ENCODE data around the gene UCHL5. TPM values are rescaled to one million over a fixed set of nuclear protein-coding genes. Genes with fewer than 3 reads are reported as not detected.
"Not testable (repeated sequence)": the region's sequence is repeated elsewhere in the genome, so short reads cannot be mapped to it uniquely, and the experiment has no call there.

UCHL5 gene
- total RNA-seq, 2 donors from 2014 or later, result 7.6 to 47.5 TPM

DNA sequence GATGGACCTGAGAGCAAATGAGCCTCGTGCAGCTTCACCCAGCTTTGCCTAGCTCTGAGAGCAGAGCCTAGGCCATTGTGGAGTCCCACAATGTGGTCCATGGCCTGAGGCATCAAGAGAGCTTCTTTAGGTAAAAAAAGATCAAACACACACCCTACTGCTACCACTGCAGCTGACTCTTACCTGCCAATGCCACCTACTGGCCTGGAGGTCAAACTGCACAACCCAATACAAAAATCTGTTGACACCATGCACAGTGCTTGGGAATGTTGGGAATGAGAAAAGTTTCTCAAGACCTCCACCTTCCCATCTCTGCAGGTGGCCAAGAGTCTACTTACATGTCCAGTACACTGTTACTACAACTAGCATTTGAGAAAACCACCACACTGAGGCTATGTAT lies 60.6 kb downstream of the UCHL5 start:
- no peak for TF ChIP-seq POLR2A (IDR thresholded peaks at IDR 0.05)
- TF ChIP-seq, protein P1, sequence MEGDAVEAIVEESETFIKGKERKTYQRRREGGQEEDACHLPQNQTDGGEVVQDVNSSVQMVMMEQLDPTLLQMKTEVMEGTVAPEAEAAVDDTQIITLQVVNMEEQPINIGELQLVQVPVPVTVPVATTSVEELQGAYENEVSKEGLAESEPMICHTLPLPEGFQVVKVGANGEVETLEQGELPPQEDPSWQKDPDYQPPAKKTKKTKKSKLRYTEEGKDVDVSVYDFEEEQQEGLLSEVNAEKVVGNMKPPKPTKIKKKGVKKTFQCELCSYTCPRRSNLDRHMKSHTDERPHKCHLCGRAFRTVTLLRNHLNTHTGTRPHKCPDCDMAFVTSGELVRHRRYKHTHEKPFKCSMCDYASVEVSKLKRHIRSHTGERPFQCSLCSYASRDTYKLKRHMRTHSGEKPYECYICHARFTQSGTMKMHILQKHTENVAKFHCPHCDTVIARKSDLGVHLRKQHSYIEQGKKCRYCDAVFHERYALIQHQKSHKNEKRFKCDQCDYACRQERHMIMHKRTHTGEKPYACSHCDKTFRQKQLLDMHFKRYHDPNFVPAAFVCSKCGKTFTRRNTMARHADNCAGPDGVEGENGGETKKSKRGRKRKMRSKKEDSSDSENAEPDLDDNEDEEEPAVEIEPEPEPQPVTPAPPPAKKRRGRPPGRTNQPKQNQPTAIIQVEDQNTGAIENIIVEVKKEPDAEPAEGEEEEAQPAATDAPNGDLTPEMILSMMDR (IDR thresholded peaks at IDR 0.05), result peak in 3 of 7 experiments; percentile 9 to 21 (median 9)
- Histone ChIP-seq H3K4me1 (no peaks in the 10 kb centered on the region), H3K27ac (no peak overlapping the region), H3K36me3 (replicated peaks in 1 of 2; ENCODE audit: insufficient read depth in 1 of 2, low read depth in 2 of 2) (no peaks in the 10 kb centered on the region), H3K27me3 (no peaks in the 10 kb centered on the region), H3K4me3 (no peak overlapping the region), H3K9me3 (no peaks in the 10 kb centered on the region)
- DNase-seq, result no peak
- WGBS, 2 donors, result 100% methylated on average over 1 of the region's 1 CpG
- intact Hi-C loops (cut with DNase I), result no loop called here
- ATAC-seq, result no peak

DNA sequence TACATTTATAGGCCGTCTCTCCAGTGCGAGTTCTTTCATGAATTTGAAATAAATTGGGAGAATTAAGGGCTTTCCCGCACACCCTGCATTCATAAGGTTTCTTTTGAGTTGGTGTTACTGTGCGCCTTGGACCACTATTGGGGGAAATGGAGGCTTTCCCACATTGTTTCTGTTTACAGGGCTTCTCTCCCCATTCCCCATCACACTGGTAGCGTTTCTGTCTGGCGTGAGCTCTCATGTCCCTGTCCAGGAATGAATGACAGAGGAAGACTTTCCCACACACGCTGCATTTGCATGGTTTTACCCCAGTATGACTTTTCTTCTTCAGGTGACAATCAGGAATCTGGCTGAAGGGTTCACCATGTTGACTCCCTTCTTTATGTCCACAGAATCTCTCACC lies 65.0 kb downstream of the UCHL5 start:
- ATAC-seq, result no peak
- Histone ChIP-seq H3K4me3 (no peak overlapping the region), H3K36me3 (replicated peaks in 1 of 2; ENCODE audit: insufficient read depth in 1 of 2, low read depth in 2 of 2) (no peaks in the 10 kb centered on the region), H3K4me1 (no peaks in the 10 kb centered on the region), H3K27me3 (no peaks in the 10 kb centered on the region), H3K9me3 (no peaks in the 10 kb centered on the region), H3K27ac (no peak overlapping the region)
- DNase-seq, result no peak
- 82 to 97% methylated on average over 7 of the region's 7 CpGs for WGBS, 2 donors
- intact Hi-C loops (cut with DNase I), result no loop called here
- TF ChIP-seq, protein P1 (IDR thresholded peaks at IDR 0.05), result no peak
- TF ChIP-seq POLR2A (IDR thresholded peaks at IDR 0.05), result no peak

DNA sequence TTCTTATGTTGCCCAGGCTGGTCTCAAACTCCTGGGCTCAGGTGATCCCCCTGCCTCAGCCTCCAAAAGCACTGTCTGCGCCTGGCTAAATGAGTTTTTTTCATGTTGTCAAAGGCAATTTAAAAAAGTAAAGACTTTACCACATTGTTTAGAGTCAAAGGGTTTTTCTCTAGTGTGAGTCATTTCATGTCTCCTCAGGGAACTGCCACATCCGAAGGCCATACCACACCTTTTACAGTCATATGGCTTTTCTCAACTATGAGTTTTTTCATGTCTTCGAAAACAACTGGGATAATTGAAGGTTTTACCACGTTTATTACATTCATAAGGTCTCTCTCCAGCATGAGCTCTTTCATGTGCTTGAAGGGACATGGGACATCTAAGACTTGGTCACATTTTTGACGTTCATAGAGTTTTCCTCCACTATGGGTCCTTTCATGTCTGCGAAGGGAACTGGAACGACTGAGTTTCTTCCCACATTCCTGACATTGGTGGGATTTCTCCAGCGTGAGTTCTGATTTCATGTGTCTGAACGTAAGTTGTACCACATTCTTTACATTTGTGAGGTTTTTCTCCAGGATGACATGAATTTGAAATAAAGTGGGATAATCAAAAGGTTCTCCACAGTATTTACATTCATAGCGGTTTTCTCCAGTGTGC lies 65.6 kb downstream of the UCHL5 start:
- DNase-seq (no peak), ATAC-seq (no peak)
- TF ChIP-seq, protein P1 (IDR thresholded peaks at IDR 0.05), result no peak
- TF ChIP-seq POLR2A (IDR thresholded peaks at IDR 0.05), result no peak
- H3K4me3 ChIP-seq, result no peak overlapping the region
- WGBS, 2 donors, result 93 to 95% methylated on average over 10 of the region's 10 CpGs
- H3K9me3 ChIP-seq, result no peaks in the 10 kb centered on the region
- no peaks in the 10 kb centered on the region for H3K4me1 ChIP-seq
- no peaks in the 10 kb centered on the region for H3K36me3 ChIP-seq (replicated peaks in 1 of 2; ENCODE audit: insufficient read depth in 1 of 2, low read depth in 2 of 2)
- no peaks in the 10 kb centered on the region for H3K27me3 ChIP-seq
- no peak overlapping the region for H3K27ac ChIP-seq
- intact Hi-C loops (cut with DNase I), result no loop called here

DNA sequence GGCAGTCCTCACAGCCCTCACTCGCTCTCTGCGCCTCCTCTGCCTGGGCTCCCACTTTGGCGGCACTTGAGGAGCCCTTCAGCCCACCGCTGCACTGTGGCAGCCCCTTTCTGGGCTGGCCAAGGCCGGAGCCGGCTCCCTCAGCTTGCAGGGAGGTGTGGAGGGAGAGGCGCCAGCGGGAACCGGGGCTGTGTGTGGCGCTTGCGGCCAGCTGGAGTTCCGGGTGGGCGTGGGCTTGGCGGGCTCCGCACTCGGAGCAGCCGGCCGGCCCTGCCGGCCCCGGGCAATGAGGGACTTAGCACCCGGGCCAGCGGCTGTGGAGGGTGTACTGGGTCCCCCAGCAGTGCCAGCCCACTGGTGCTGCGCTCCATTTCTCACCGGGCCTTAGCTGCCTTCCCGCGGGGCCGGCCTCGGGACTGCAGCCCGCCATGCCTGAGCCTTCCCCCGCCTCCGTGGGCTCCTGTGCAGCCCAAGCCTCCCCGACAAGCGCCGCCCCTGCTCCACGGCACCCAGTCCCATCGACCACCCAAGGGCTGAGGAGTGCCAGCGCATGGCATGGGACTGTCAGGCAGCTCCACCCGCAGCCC lies 72.3 kb downstream of the UCHL5 start:
- 80 to 94% methylated on average over 11 to 33 of the region's 38 CpGs for WGBS, 2 donors
- DNase-seq; H3K27ac ChIP-seq; H3K36me3 ChIP-seq (replicated peaks in 1 of 2; ENCODE audit: insufficient read depth in 1 of 2, low read depth in 2 of 2); ATAC-seq; H3K4me1 ChIP-seq; intact Hi-C loops (cut with DNase I); H3K9me3 ChIP-seq; H3K4me3 ChIP-seq; H3K27me3 ChIP-seq: not testable (repeated sequence)

DNA sequence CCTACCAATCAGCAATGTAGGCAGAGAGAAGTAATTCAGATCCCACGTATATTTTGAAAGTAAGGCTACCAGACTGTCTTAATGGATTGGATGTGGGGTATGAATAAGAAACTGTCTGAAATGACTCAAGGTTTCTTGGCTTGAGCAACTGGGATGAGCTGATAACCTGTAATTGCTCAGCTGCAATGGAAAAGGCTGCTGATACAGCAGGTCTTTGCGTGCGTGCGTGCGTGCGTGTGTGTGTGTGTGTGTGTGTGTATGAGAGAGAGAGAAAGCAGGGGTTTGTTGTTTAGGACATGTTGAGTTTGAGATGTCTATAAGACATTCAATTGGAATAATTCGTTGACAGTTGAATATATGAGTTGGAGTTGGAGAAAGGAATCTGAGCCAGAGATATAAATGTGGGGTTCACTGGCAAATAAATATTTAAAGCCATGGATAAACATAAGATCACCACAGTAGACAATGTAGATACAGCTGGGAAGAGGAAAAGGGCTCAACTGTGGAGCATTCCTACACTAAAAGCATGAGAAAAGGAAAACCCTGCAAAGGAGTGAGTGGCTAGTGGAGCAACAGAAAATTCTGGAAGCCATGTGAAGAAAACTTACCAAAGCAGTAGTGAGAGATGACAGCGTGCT lies 72.9 kb downstream of the UCHL5 start:
- ATAC-seq (no peak), DNase-seq (no peak)
- H3K36me3 ChIP-seq (replicated peaks in 1 of 2; ENCODE audit: insufficient read depth in 1 of 2, low read depth in 2 of 2), result no peaks in the 10 kb centered on the region
- no peaks in the 10 kb centered on the region for H3K9me3 ChIP-seq
- no peaks in the 10 kb centered on the region for H3K27me3 ChIP-seq
- TF ChIP-seq, protein P1 (IDR thresholded peaks at IDR 0.05), result no peak
- no peak for TF ChIP-seq POLR2A (IDR thresholded peaks at IDR 0.05)
- no peaks in the 10 kb centered on the region for H3K4me1 ChIP-seq
- 73 to 82% methylated on average over 8 of the region's 8 CpGs for WGBS, 2 donors
- H3K4me3 ChIP-seq, result no peak overlapping the region
- H3K27ac ChIP-seq, result no peak overlapping the region
- intact Hi-C loops (cut with DNase I), result no loop called here
